HL-60 (cell line): ENCODE measurements around the gene TRPC4AP.

ENCODE experiments used
- DNase-seq, 2 experiments: peaks; one replicate each; pipeline ENCODE4 v3.0.0-alpha.2; 2010 to 2020; ENCODE audit warnings: low read depth in 1 of 2, low spot score in 1 of 2
- H3K27ac ChIP-seq: fragments of 250-450 bp; sonication (Bioruptor Pico); replicated peaks from 2 replicates; pipeline ENCODE4 v1.5.1; 2020; ENCODE audit warnings: mild to moderate bottlenecking, moderate library complexity
- H3K27me3 ChIP-seq: fragments of 250-450 bp; sonication (Bioruptor Pico); 2 replicates; pipeline ENCODE4 v1.5.1; 2021; ENCODE audit warnings: mild to moderate bottlenecking, moderate library complexity; ENCODE audit not compliant: insufficient read depth, poor library complexity, severe bottlenecking
- H3K4me3 ChIP-seq: replicated peaks from 2 replicates; pipeline ENCODE4 v1.5.1; 2011; ENCODE audit warnings: mild to moderate bottlenecking, control low read depth, low read length; ENCODE audit not compliant: insufficient read depth
- CTCF ChIP-seq: IDR thresholded peaks from one replicate; pipeline ENCODE4 v1.5.1; 2011; ENCODE audit warnings: low read length, control low read depth, inconsistent platforms; ENCODE audit not compliant: insufficient read depth
- GABPA ChIP-seq: IDR thresholded peaks from 2 replicates; pipeline ENCODE4 v1.6.1; 2012; ENCODE audit warnings: low read depth
- POLR2AphosphoS5 ChIP-seq: IDR thresholded peaks from 2 replicates; pipeline ENCODE4 v1.6.1; 2012; ENCODE audit warnings: low read depth
- REST ChIP-seq: IDR thresholded peaks from 2 replicates; pipeline ENCODE4 v1.6.1; 2012; ENCODE audit warnings: low read depth; ENCODE audit not compliant: insufficient replicate concordance
- SPI1 ChIP-seq: IDR thresholded peaks from 2 replicates; pipeline ENCODE4 v1.6.1; 2012; ENCODE audit warnings: low read depth, mild to moderate bottlenecking, borderline replicate concordance

Gene TRPC4AP

GRCh38 chr20:35008411-35009342 lies 83.9 kb downstream of the TRPC4AP start:
- H3K27ac ChIP-seq: no peak overlapping the region
- no peak for DNase-seq
- TF ChIP-seq GABPA (no peak), REST (no peak)
- H3K4me3 ChIP-seq: no peak overlapping the region
- no peaks in the 10 kb centered on the region for H3K27me3 ChIP-seq

- TF ChIP-seq GABPA (no peak), SPI1 (no peak), CTCF (no peak), REST (no peak), POLR2AphosphoS5 (no peak)
- no peak overlapping the region for H3K4me3 ChIP-seq
- H3K27me3 ChIP-seq: no peaks in the 10 kb centered on the region
- no peak for DNase-seq
- no peak overlapping the region for H3K27ac ChIP-seq
These were observed 84.7 kb downstream of the TRPC4AP start for GRCh38 chr20:35007891-35008290.

- no peak for TF ChIP-seq REST
- no peak for TF ChIP-seq GABPA
- no peak for TF ChIP-seq POLR2AphosphoS5
- no peak for TF ChIP-seq SPI1
- TF ChIP-seq CTCF: no peak
- H3K4me3 ChIP-seq: no peak overlapping the region
- no peak overlapping the region for H3K27ac ChIP-seq
- no peak for DNase-seq
- H3K27me3 ChIP-seq: no peaks in the 10 kb centered on the region
These were observed 85.2 kb downstream of the TRPC4AP start for GRCh38 chr20:35007413-35007812.
